Right atrium auricular region (tissue), 2 donors: ENCODE data around the gene ADD2. TPM values are rescaled to one million over a fixed set of nuclear protein-coding genes. Genes with fewer than 3 reads are reported as not detected.

Source experiments
- DNase-seq: peaks from one replicate; pipeline ENCODE4 v3.0.0-alpha.2; 2019; ENCODE audit warnings: low spot score
- H3K27ac ChIP-seq, 2 donors: fragments of 200-600 bp; sonication (generic); 1 replicate in 1 of 2; 2 replicates in 1 of 2; pipeline ENCODE4 v1.5.1; 2016 to 2019
- H3K27me3 ChIP-seq, 2 donors: fragments of 200-600 bp; sonication (generic); one replicate each; pipeline versions ENCODE4 v1.5.1 to v1.6.0; 2017 to 2019
- H3K36me3 ChIP-seq: fragments of 200-600 bp; sonication (generic); one replicate; pipeline ENCODE4 v1.5.1; 2016
- H3K4me1 ChIP-seq, 2 donors: fragments of 200-600 bp; sonication (generic); one replicate each; pipeline versions ENCODE4 v1.5.1 to v1.6.0; 2017 to 2019
- H3K4me3 ChIP-seq, 2 donors: fragments of 200-600 bp; sonication (generic); 1 replicate in 1 of 2; 2 replicates in 1 of 2; pipeline ENCODE4 v1.5.1; 2017 to 2019; ENCODE audit warnings: mild to moderate bottlenecking in 1 of 2, moderate library complexity in 1 of 2
- H3K9me3 ChIP-seq, 2 donors: fragments of 200-600 bp; sonication (generic); one replicate each; pipeline ENCODE4 v1.5.1; 2019
- total RNA-seq, 2 donors: library from RNA; depleted of rRNA; stranded (reverse); fragments of >200 nt; gene quantifications; one replicate each; pipeline ENCODE4 v1.1.0, GENCODE V29; 2016
- TF ChIP-seq, protein P1 (sequence below), 2 donors: fragments of 200-600 bp; sonication (generic); IDR thresholded peaks; one replicate each; pipeline ENCODE4 v1.5.1; 2019; ENCODE audit warnings: antibody characterized with exemption in 2 of 2

ADD2 gene
- total RNA-seq, 2 donors from 2014 or later = 1.1 to 1.4 TPM

DNA sequence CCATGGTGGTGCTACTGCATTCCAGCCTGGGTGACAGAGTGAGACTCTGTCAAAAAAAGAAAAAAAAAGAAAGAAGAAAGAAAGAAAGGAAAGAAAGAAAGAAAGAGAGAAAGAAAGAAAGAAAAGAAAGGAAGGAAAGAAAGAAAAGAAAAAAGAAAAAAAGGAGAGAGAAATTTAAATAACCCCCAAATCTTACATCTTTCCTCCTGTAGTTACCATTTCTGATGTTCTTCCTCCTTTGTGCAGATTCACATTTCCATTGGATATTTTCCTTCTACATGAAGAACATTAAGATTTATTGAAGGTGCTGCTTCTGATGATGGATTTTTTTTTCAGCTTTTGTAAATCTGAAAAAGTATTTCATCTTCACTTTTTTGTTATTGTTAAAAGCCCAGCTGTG, 117.0 kb downstream of the ADD2 start:
- TF ChIP-seq, protein P1, sequence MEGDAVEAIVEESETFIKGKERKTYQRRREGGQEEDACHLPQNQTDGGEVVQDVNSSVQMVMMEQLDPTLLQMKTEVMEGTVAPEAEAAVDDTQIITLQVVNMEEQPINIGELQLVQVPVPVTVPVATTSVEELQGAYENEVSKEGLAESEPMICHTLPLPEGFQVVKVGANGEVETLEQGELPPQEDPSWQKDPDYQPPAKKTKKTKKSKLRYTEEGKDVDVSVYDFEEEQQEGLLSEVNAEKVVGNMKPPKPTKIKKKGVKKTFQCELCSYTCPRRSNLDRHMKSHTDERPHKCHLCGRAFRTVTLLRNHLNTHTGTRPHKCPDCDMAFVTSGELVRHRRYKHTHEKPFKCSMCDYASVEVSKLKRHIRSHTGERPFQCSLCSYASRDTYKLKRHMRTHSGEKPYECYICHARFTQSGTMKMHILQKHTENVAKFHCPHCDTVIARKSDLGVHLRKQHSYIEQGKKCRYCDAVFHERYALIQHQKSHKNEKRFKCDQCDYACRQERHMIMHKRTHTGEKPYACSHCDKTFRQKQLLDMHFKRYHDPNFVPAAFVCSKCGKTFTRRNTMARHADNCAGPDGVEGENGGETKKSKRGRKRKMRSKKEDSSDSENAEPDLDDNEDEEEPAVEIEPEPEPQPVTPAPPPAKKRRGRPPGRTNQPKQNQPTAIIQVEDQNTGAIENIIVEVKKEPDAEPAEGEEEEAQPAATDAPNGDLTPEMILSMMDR (IDR thresholded peaks at IDR 0.05) = no peak
- H3K36me3 ChIP-seq = no peaks in the 10 kb centered on the region
- DNase-seq = no peak
- H3K27me3 ChIP-seq = no peaks in the 10 kb centered on the region
- H3K9me3 ChIP-seq = peaks cover 0 to 15% of the 10 kb centered on the region in 2 donors
- no peaks in the 10 kb centered on the region for H3K4me1 ChIP-seq
- no peak overlapping the region for H3K27ac ChIP-seq
- H3K4me3 ChIP-seq = no peak overlapping the region

- Histone ChIP-seq H3K27me3 (no peaks in the 10 kb centered on the region), H3K9me3 (peaks cover 0 to 15% of the 10 kb centered on the region in 2 donors), H3K4me1 (no peaks in the 10 kb centered on the region), H3K27ac (no peak overlapping the region), H3K4me3 (no peak overlapping the region), H3K36me3 (no peaks in the 10 kb centered on the region)
- DNase-seq = no peak
- TF ChIP-seq, protein P1 (IDR thresholded peaks at IDR 0.05) = no peak
Observed at GRCh38 chr2:70648961-70649360, 119.0 kb downstream of the ADD2 start.

GRCh38 chr2:70647873-70648481, 120.0 kb downstream of the ADD2 start:
- Histone ChIP-seq H3K27ac (no peak overlapping the region), H3K27me3 (no peaks in the 10 kb centered on the region), H3K9me3 (peaks cover 0 to 15% of the 10 kb centered on the region in 2 donors), H3K36me3 (no peaks in the 10 kb centered on the region), H3K4me1 (no peaks in the 10 kb centered on the region), H3K4me3 (no peak overlapping the region)
- no peak for DNase-seq
- TF ChIP-seq, protein P1 (IDR thresholded peaks at IDR 0.05) = peak; percentile 85 to 93

GRCh38 chr2:70646420-70646818, 121.6 kb downstream of the ADD2 start:
- Histone ChIP-seq H3K4me3 (no peak overlapping the region), H3K27me3 (no peaks in the 10 kb centered on the region), H3K36me3 (no peaks in the 10 kb centered on the region), H3K9me3 (peaks cover 0 to 4% of the 10 kb centered on the region in 2 donors), H3K27ac (no peak overlapping the region), H3K4me1 (no peaks in the 10 kb centered on the region)
- DNase-seq = no peak
- TF ChIP-seq, protein P1 (IDR thresholded peaks at IDR 0.05) = no peak

DNA sequence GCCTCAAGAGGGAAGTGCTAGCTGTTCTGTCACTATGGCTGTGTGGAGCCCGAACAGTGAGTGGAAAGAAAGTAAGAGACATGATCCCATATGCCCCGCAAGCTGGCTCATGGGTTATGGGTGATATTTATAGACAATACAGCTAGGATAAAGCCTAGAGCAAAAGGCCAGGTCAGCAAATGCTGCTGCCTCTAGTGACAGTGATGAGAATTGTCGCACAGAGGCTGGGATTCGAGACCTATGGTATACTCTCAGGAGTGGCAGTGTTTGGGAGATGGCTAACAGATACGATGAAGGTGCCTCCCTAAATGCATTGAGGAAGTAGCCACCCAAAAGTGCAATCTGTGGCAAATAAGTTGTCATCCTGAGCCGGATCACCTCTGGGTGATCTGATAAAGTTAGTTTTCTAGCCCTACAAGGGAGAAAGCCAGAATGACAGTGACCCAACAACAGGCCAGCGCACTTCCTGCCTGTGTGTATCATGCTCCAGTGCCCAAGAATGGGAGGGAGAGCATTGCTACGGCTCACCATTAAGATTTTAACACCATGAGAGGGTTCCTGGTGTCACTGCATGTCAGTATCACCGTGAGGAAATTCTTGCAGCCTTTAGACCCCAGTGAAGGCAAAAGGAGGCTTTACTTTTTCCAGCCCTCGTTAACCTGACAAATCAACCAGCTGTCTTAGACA, 122.1 kb downstream of the ADD2 start:
- Histone ChIP-seq H3K4me3 (no peak overlapping the region), H3K27me3 (no peaks in the 10 kb centered on the region), H3K4me1 (no peaks in the 10 kb centered on the region), H3K27ac (no peak overlapping the region), H3K9me3 (no peaks in the 10 kb centered on the region), H3K36me3 (no peaks in the 10 kb centered on the region)
- TF ChIP-seq, protein P1 (IDR thresholded peaks at IDR 0.05) = no peak
- DNase-seq = no peak
